HCT116 (cell line): Measurements from ENCODE around the gene RIOX2. TPM values are rescaled to one million over a fixed set of nuclear protein-coding genes. Genes with fewer than 3 reads are reported as not detected.

Experiments
- ATAC-seq: fragments of 200-7000 bp; cut with Tn5 transposase; 2 replicates; pipeline ENCODE4 v1.9.1; 2020; ENCODE audit warnings: mild to moderate bottlenecking, moderate library complexity
- BruUV-seq: library from RNA; stranded (reverse); fragments of 400-500 nt; replicated peaks from 2 replicates; lab custom pipeline; 2021; lab: Mats Ljungman, UMichigan
- CTCF ChIA-PET: fragments of 300-600 bp; sonication (Branson Sonifier 250); formaldehyde crosslinking; loops from one replicate; lab custom pipeline; 2021; ENCODE audit warnings: antibody characterized with exemption; lab: Charles Lee
- POLR2A ChIA-PET: fragments of 300-600, 350-600 bp; sonication (Branson Sonifier 250); formaldehyde crosslinking; loops from one replicate; lab custom pipeline; 2021; ENCODE audit warnings: antibody characterized with exemption; lab: Charles Lee
- RAD21 ChIA-PET, 2 experiments: fragments of 300-600 bp; sonication (Branson Sonifier 250); formaldehyde crosslinking; loops; one replicate each; lab custom pipeline; 2023; ENCODE audit warnings: low total read pairs in 2 of 2; ENCODE audit not compliant: uncharacterized antibody in 2 of 2, unreplicated experiment in 2 of 2, low non-redundant PET in 1 of 2; lab: Charles Lee
- DNase-seq: peaks from one replicate; pipeline ENCODE4 v3.0.0-alpha.2; 2010; ENCODE audit warnings: low read depth, low spot score
- H2AFZ ChIP-seq: fragments of 200-600 bp; shearing (Covaris generic), sonication (generic); 2 replicates; pipeline ENCODE4 v1.6.1; 2017; ENCODE audit warnings: low read depth, mixed run types, mixed read lengths, antibody characterized with exemption, low read length; ENCODE audit not compliant: poor library complexity, severe bottlenecking
- H3K27ac ChIP-seq: 2 replicates; pipeline ENCODE4 v1.5.1; 2012; ENCODE audit warnings: low read depth, low read length
- H3K27me3 ChIP-seq: fragments of 200-600 bp; sonication (generic); 2 replicates; pipeline ENCODE4 v1.6.1; 2016; ENCODE audit warnings: mixed run types, low read length, mixed read lengths; ENCODE audit not compliant: insufficient read depth
- H3K36me3 ChIP-seq, 2 experiments: fragments of 200-500 bp in 1 of 2; fragments of 200-600 bp in 1 of 2; sonication (Bioruptor generic) in 1 of 2; sonication (generic) in 1 of 2; 2 replicates each; pipeline versions ENCODE4 v1.5.1 to v1.6.1; 2014 to 2016; ENCODE audit warnings: low read length in 2 of 2, inconsistent platforms in 1 of 2, mixed read lengths in 1 of 2, mixed run types in 1 of 2; ENCODE audit not compliant: insufficient read depth in 2 of 2, control insufficient read depth in 1 of 2
- H3K4me1 ChIP-seq, 2 experiments: fragments of 200-600 bp in 1 of 2; sonication (generic) in 1 of 2; 2 replicates each; pipeline versions ENCODE4 v1.5.1 to v1.6.1; 2012 to 2017; ENCODE audit warnings: low read length in 2 of 2, inconsistent platforms in 1 of 2, mild to moderate bottlenecking in 1 of 2, mixed read lengths in 1 of 2, mixed run types in 1 of 2, moderate library complexity in 1 of 2; ENCODE audit not compliant: insufficient read depth in 2 of 2, control insufficient read depth in 1 of 2
- H3K4me2 ChIP-seq: fragments of 200-600 bp; sonication (generic); 2 replicates; pipeline ENCODE4 v1.6.1; 2017; ENCODE audit warnings: mixed run types, low read length, mixed read lengths
- H3K4me3 ChIP-seq, 2 experiments: fragments of 200-600 bp in 1 of 2; sonication (generic) in 1 of 2; replicated peaks in 1 of 2; 2 replicates each; pipeline ENCODE4 v1.5.1; 2011 to 2016; ENCODE audit warnings: low read length in 2 of 2, control low read depth in 1 of 2, low read depth in 1 of 2, mild to moderate bottlenecking in 1 of 2, mixed read lengths in 1 of 2, mixed run types in 1 of 2
- H3K79me2 ChIP-seq: fragments of 200-600 bp; sonication (generic); 2 replicates; pipeline ENCODE4 v1.6.1; 2017; ENCODE audit warnings: mild to moderate bottlenecking, mixed run types, low read length, moderate library complexity, mixed read lengths; ENCODE audit not compliant: insufficient read depth
- H3K9ac ChIP-seq: fragments of 200-600 bp; sonication (generic); 2 replicates; pipeline ENCODE4 v1.6.1; 2016; ENCODE audit warnings: low read length, mixed read lengths
- H3K9me2 ChIP-seq: fragments of 200-600 bp; sonication (generic), shearing (Covaris generic); 2 replicates; pipeline ENCODE4 v1.6.1; 2017; ENCODE audit warnings: mixed run types, mild to moderate bottlenecking, moderate library complexity; ENCODE audit not compliant: insufficient read depth
- H3K9me3 ChIP-seq, 2 experiments: fragments of 200-500 bp in 1 of 2; fragments of 200-600 bp in 1 of 2; sonication (Bioruptor generic) in 1 of 2; sonication (generic) in 1 of 2; 2 replicates each; pipeline ENCODE4 v1.6.1; 2014 to 2017; ENCODE audit warnings: low read length in 2 of 2, mixed read lengths in 2 of 2, inconsistent platforms in 1 of 2, low read depth in 1 of 2, mild to moderate bottlenecking in 1 of 2, mixed run types in 1 of 2, moderate library complexity in 1 of 2; ENCODE audit not compliant: control insufficient read depth in 1 of 2, insufficient read depth in 1 of 2
- H4K20me1 ChIP-seq: fragments of 200-600 bp; sonication (generic), shearing (Covaris generic); 2 replicates; pipeline ENCODE4 v1.6.1; 2017; ENCODE audit warnings: mixed run types, mild to moderate bottlenecking, moderate library complexity; ENCODE audit not compliant: insufficient read depth
- CBX3 ChIP-seq: IDR thresholded peaks from 2 replicates; pipeline ENCODE4 v1.6.1; 2012; ENCODE audit warnings: low read depth
- CEBPB ChIP-seq: IDR thresholded peaks from 2 replicates; pipeline ENCODE4 v1.6.1; 2012; ENCODE audit warnings: low read depth
- ELF1 ChIP-seq: IDR thresholded peaks from 2 replicates; pipeline ENCODE4 v1.6.1; 2012; ENCODE audit warnings: low read depth, borderline replicate concordance
- EZH2phosphoT487 ChIP-seq: fragments of 200-600 bp; IDR thresholded peaks from 2 replicates; pipeline ENCODE4 v1.6.1; 2018; ENCODE audit warnings: antibody characterized with exemption, borderline replicate concordance
- FOSL1 ChIP-seq: IDR thresholded peaks from 2 replicates; pipeline ENCODE4 v1.6.1; 2012; ENCODE audit warnings: low read depth
- MAX ChIP-seq: IDR thresholded peaks from 2 replicates; pipeline ENCODE4 v1.6.1; 2012
- POLR2A ChIP-seq: IDR thresholded peaks from 2 replicates; pipeline ENCODE4 v1.7.0; 2011; ENCODE audit warnings: borderline replicate concordance; ENCODE audit not compliant: insufficient read depth, insufficient read length; ENCODE audit errors: extremely low read depth
- RAD21 ChIP-seq: IDR thresholded peaks from 2 replicates; pipeline ENCODE4 v1.6.1; 2012; ENCODE audit warnings: low read depth, mild to moderate bottlenecking
- SIN3A ChIP-seq: IDR thresholded peaks from 2 replicates; pipeline ENCODE4 v1.6.1; 2012; ENCODE audit warnings: low read depth
- SP1 ChIP-seq: IDR thresholded peaks from 2 replicates; pipeline ENCODE4 v1.6.1; 2012; ENCODE audit warnings: low read depth
- SRF ChIP-seq: IDR thresholded peaks from 2 replicates; pipeline ENCODE4 v1.6.1; 2012; ENCODE audit warnings: low read depth
- TCF7L2 ChIP-seq: IDR thresholded peaks from 2 replicates; pipeline ENCODE4 v1.7.0; 2011; ENCODE audit warnings: borderline replicate concordance, inconsistent platforms; ENCODE audit not compliant: insufficient read depth, insufficient read length; ENCODE audit errors: extremely low read depth
- YY1 ChIP-seq: IDR thresholded peaks from 2 replicates; pipeline ENCODE4 v1.6.1; 2011; ENCODE audit warnings: low read length, low read depth, moderate library complexity, mild to moderate bottlenecking; ENCODE audit not compliant: insufficient replicate concordance; ENCODE audit errors: extremely low read depth
- ZBTB33 ChIP-seq: IDR thresholded peaks from 2 replicates; pipeline ENCODE4 v1.6.1; 2011; ENCODE audit warnings: mild to moderate bottlenecking, low read length, moderate library complexity; ENCODE audit not compliant: insufficient replicate concordance; ENCODE audit errors: extremely low read depth
- ZFX ChIP-seq: fragments of 450-650 bp; IDR thresholded peaks from 2 replicates; pipeline ENCODE4 v1.6.1; 2017
- ZNF274 ChIP-seq: fragments of 200-500 bp; sonication (Bioruptor generic); IDR thresholded peaks from 2 replicates; pipeline ENCODE4 v1.6.1; 2014; ENCODE audit warnings: mild to moderate bottlenecking, low read depth, low read length, inconsistent platforms
- intact Hi-C: fragments of 100-400 bp; cut with micrococcal nuclease; formaldehyde crosslinking; loops from 2 replicates; pipeline ENCODE4 v1.10.0; 2022
- total RNA-seq: library from RNA; stranded (reverse); gene quantifications from one replicate; pipeline ENCODE4 v1.2.1, GENCODE V29; 2021; ENCODE audit not compliant: unreplicated experiment

The RIOX2 gene
- total RNA-seq, 1 experiment from 2014 or later = 39.1 TPM

GRCh38 chr3:97937205-97937604 is 35.0 kb downstream of the RIOX2 start:
- RAD21 ChIA-PET = no interaction called here
- no peak for TF ChIP-seq EZH2phosphoT487
- no peak for TF ChIP-seq ELF1
- no peak for TF ChIP-seq MAX
- H3K27ac ChIP-seq = no peak overlapping the region
- CTCF ChIA-PET = no interaction called here
- H3K9me2 ChIP-seq = no peaks in the 10 kb centered on the region
- DNase-seq = no peak
- no peak overlapping the region for H3K4me3 ChIP-seq
- intact Hi-C loops = no loop called here
- no peaks in the 10 kb centered on the region for H3K4me1 ChIP-seq
- no peaks in the 10 kb centered on the region for H3K9me3 ChIP-seq
- no peaks in the 10 kb centered on the region for H4K20me1 ChIP-seq
- H3K36me3 ChIP-seq = peaks cover 8 to 12% of the 10 kb centered on the region in 2 experiments; a peak in 3 of 4 replicates
- H3K9ac ChIP-seq = no peak overlapping the region
- BruUV-seq = no TSS peak
- no peak overlapping the region for H2AFZ ChIP-seq
- ATAC-seq = no peak
- H3K79me2 ChIP-seq = no peaks in the 10 kb centered on the region
- H3K4me2 ChIP-seq = no peak overlapping the region
- no peaks in the 10 kb centered on the region for H3K27me3 ChIP-seq
- POLR2A ChIA-PET = no interaction called here

GRCh38 chr3:97935842-97936241 is 36.4 kb downstream of the RIOX2 start:
- no peak for DNase-seq
- Histone ChIP-seq H3K9ac (no peak overlapping the region), H3K4me2 (no peak overlapping the region), H3K9me2 (no peaks in the 10 kb centered on the region), H3K79me2 (no peaks in the 10 kb centered on the region), H3K9me3 (no peaks in the 10 kb centered on the region), H3K36me3 (peaks cover 3 to 4% of the 10 kb centered on the region in 2 experiments; a peak in 2 of 4 replicates), H3K4me3 (no peak overlapping the region), H2AFZ (no peak overlapping the region), H3K4me1 (no peaks in the 10 kb centered on the region), H3K27me3 (no peaks in the 10 kb centered on the region), H4K20me1 (no peaks in the 10 kb centered on the region), H3K27ac (no peak overlapping the region)
- ChIA-PET RAD21 (no interaction called here), CTCF (no interaction called here), POLR2A (no interaction called here)
- BruUV-seq = no TSS peak
- intact Hi-C loops = no loop called here
- no peak for ATAC-seq
- TF ChIP-seq ZBTB33 = no peak
- no peak for TF ChIP-seq MAX
- no peak for TF ChIP-seq ELF1
- no peak for TF ChIP-seq SRF
- TF ChIP-seq SP1 = no peak
- no peak for TF ChIP-seq YY1
- TF ChIP-seq ZNF274 = no peak
- no peak for TF ChIP-seq SIN3A
- no peak for TF ChIP-seq CBX3
- no peak for TF ChIP-seq ZFX
- no peak for TF ChIP-seq RAD21
- TF ChIP-seq FOSL1 = no peak
- TF ChIP-seq CEBPB = no peak
- no peak for TF ChIP-seq POLR2A
- TF ChIP-seq TCF7L2 = no peak
